HG02970 (cell line): Measurements from ENCODE around the gene NWD2.

Experiments used
- ATAC-seq: cut with Tn5 transposase; IDR thresholded peaks from one replicate; pipeline ENCODE4 v1.9.1; 2021; ENCODE audit warnings: mild to moderate bottlenecking, moderate library complexity, moderate number of reproducible peaks; ENCODE audit not compliant: unreplicated experiment, low FRiP score

Gene NWD2

DNA sequence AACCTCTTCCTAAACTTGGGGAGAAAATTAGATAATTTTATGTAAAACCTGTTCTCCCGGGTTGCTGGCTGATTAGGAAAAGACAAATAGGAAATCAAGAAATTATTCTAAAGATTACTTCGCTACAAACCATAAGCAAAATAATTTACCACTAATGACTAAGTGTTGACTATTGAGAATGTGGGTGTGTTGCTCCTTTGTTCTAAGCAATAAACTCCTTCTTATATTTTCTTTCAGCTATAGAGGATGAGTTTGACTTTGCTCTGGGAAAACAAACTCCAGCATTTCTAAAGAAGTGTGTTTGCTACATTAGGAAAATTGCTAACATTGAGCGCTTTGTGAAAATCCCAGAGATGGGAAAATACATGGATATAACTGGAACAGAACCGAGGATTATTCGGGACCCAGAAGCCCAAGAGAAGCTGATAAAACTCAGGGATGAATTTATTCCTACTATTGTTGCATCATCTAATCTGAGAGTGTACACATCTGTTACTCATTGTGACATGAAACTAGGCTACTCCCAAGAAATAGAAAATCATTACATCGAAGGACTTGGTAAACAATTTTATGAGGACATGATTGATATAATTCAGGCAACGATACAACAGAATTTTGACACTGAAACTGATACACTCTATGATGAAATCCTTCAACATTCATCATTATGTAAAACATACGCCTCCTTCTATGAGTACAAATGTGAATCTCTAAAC lies 194.2 kb downstream of the NWD2 start:
- ATAC-seq = no peak

DNA sequence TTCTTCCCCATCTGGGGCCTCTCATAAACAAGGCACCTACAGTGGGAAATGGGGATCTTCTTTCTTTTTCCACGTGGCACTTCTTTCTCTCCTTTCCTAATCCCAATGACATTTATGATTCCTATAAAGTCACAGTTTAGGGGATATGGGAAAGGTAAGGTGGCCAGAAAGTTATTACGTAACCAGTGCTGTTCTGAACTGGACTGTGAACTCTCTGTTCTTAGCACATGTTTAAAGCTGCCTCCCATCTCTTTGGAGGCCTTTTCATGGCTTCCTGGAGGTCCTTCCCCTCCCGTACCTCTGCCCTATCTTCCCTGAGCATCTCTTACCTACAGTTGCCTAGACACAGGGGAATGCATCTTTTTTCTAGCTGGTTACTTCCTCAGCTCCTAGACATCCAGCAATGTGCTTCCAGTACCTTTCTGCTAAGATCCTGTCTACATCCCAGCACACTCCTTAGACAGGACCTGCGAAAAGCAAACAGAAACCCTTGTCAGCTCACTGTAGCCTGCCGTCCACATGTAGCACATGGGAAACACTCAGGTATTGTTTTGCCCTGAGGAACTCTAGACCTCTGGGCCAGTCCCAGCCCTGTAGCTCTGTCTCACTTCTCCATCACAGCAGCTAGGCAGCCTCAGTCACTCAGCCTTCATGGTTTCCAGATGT lies 195.4 kb downstream of the NWD2 start:
- ATAC-seq = no peak

DNA sequence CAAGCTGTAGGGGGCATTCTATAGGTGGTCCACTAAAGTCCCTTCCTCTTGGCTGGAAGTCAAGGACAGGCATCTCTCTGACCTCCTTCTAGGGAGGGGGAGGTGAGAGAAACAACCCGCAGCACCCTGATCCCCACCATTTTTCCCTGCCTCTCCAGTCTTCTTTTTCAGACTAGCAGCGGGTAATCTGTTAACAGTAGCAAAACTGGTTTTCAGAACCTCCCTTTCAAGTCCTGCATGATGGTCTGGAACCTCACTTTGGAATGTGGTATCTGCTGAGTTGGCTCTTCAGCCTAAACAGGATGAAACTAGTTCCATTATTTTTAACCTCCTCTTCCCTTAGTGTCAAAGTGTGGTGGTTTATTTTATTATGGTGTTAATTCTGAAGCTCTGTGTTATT lies 196.0 kb downstream of the NWD2 start:
- ATAC-seq = no peak

DNA sequence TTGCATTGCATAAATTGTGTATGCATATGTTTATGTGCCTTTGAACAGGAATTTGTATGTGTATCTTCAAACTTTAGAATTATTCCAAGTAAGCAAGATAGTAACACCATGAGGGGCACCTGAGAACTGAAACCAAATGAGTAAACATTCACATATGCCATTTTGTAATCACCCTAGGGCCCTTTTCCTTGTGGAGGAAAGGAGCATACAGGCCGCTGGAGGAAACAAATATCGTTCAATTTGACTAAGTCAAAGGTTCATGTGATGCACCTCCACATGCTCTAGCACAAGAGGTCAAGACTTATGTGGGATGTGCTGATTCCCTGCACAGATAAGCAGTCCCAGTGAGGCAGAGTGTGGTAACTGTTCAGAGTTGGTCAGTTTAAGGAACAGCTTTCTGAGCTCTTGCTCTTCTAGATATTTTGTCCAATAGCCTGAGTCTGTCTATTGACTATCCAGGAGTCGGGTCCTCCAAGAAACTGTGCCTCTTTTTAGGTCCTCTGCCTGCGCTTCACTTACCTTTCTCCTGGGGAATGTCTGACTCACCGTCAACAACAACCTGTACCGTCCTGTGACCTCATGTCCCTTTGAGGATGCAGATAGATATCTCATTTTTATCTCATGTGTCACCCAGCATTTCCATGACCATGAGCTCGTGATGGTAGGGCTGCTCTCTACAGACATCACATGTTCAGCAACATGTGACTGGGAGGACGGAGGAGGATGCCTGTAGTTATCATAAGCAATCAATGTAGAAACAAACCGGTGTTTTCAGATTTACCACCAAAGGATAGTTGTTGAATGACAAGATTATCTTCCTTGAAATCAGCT lies 196.9 kb downstream of the NWD2 start:
- ATAC-seq = no peak

DNA sequence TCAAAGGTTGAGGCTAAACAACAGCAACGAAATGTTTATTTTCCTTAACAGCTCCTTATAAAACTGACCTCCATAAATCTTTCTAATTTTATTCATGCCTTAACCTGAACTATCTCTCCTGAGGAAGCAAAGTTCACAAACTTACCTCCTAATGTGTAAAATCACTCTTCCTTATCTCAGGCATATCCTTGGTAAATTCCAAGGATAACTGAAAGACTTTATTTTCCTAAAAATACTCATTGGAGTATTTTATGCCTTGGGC lies 197.4 kb downstream of the NWD2 start:
- no peak for ATAC-seq

DNA sequence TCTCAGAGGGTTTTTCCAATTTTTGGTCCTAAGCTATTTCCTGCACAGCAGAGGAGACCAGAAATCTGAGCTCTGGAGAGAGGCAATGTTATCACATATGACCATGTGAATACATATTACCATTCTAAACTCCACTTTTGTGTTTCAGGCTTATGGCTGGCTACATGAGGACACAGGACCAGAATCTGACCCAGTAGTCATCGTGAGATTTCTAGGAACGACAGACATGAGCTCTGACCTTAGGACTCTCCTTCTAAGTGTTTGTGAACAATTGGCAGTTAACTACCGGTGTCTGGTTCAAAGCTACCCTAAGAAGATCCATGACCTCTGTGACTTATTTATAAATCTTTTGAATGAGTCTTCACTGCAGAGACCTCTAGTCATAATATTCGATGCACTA lies 198.6 kb downstream of the NWD2 start:
- ATAC-seq = no peak

DNA sequence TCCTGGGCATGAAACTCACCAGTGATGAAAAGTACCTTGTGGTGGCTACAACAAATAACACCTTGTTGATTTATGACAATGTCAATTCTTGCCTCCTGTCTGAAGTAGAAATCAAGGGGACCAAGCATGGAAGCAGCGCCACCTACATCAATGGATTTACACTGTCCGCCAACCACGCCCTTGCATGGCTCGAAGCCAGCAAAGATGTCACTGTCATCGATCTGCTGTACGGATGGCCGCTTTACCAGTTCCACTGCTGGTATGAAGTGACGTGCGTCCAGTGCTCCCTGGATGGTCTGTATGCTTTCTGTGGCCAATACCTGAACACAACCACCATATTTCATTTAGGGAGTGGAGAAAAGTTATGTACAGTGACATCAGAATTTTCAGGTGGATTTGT lies 200.5 kb downstream of the NWD2 start:
- ATAC-seq = no peak

DNA sequence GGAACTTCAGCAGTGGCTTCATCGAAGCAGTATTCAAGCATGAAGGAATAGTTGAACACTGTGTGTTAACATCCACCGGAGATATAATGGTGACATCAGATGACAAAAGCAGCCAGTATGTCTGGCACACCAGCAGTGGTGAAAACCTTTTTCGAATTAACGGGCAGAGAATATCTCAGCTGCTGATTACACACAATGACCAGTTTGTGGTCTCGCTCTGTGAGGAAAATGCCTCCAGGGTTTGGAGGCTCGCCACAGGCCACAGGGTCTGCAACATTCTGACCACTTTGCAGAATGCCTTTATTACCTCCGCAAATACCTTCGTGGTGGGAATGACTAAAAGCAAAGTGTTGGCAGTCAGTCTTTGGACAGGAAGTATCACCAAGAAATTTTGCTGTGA lies 201.5 kb downstream of the NWD2 start:
- ATAC-seq = no peak

DNA sequence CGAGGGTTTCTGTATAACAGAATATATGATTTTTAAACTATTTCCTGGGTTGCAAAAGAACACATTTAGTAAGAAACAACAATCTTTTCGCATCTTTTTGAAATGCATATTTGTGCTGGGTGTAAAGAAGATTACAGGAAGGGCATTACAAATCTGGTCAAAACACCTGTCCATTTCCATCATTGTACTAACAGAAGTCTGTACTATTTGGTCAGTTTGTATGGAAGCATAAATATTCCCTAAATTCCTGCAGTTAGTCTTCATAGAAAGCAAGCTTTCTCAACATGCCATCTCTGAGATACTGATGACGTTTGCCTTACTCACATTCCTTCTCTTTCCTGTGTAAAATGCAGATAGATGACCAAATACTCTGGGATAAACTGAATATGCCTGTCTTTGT lies 203.3 kb downstream of the NWD2 start:
- ATAC-seq = no peak

DNA sequence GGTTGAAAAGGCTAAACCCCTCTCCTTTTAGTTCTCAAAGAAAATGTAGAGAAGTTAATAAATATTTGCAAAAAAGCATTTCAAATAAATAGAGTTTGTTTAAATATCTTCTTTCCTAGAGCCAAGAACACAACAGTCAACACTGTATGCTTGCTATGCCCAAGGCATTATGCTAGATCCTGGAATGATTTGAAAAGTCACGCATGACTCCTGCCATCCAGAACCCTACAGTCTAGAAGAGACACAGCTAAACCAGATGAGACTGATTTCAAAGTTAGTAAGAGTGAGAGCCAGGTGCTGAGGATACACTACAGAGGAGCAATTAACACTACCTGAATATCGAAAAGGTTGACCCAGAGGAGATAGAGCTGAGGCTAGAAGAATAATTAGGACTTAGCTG lies 205.8 kb downstream of the NWD2 start:
- ATAC-seq = no peak

DNA sequence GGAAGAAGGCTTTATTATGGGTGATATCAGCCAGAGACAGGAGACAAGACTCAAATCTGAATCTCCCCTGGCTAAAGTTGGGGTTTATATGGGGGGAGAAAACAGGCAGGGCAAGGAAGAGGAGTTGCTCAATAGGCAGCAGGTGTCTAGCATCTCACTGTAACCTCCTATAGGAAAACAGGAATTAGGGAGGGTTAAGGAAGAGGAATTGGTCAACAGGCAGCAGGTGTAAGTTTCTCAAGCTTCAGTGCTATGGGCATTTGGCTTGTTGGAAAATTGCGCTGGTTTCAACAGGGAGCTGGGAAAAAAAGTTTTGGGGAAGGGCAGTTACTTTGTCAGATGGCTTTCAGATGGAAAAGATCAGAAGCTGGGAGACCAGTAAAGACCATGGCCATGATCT lies 206.4 kb downstream of the NWD2 start:
- no peak for ATAC-seq

DNA sequence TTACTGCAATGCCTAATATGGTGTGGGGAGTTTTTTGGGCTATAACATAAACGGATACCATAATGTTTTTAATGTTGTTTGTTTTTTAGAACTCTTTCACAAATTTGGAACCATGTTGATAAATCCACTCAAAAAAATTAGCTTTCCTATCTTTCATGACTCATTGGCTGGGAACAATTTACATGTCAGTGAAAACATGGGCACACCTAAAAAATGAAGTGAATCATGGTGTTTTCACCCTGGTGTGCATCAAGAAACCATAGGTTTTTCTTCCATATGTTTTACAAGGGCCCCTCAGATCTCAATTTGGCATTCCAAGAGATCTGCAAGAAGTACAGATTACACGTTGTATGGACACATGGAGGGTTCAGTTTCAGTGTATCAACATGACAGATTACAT lies 207.1 kb downstream of the NWD2 start:
- ATAC-seq = no peak

DNA sequence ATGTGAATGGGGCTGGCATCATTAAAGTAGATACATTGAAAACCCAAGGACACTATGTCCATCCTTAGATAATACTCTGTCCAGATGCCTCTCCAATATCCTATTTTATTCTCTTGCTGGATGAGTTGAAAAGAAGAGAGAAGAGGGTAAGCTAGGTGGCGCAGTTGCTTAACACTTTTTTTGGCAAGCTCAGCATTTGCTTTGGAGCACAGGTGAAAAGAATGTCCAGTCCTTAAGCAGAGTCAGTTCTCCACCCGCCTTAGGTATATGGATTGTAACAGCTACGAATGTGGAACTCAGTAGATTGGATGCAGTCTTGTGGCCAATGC lies 208.4 kb downstream of the NWD2 start:
- no peak for ATAC-seq

DNA sequence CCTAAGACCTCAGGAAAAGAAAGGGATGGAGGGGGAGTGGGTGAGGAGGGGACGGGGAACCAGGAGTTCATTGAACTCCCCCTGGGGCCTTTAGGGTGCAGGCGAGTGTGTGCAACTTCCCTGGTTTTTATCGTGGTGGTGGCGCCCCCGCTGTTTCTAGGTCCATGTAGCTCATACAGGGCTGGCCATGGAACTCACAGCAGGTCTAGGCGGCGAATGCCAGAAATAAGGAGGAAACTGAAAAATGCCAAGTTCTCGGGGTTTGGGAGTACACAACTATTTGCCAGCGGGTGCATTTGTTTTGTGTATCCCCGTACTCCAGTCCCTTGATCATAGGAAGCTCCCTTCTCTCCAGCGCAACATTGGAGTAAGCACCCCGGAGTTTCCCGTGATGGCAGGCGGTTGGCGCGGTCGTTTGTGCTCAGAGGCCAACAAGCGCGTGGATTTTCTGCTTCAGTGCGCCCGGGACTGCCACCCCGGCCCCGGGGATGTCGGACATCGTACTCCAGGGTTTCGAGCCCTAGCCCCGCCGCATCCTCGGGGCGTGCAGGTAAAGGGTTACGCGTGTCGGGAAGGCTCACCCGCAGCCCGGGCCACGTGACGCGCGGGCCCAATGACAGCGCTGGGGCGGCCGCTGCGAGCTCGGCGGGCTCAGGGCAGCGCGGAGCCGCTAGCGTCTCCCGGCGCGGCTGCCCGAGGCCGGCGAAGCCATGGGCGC lies 208.9 kb downstream of the NWD2 start:
- ATAC-seq = peak; percentile 72

DNA sequence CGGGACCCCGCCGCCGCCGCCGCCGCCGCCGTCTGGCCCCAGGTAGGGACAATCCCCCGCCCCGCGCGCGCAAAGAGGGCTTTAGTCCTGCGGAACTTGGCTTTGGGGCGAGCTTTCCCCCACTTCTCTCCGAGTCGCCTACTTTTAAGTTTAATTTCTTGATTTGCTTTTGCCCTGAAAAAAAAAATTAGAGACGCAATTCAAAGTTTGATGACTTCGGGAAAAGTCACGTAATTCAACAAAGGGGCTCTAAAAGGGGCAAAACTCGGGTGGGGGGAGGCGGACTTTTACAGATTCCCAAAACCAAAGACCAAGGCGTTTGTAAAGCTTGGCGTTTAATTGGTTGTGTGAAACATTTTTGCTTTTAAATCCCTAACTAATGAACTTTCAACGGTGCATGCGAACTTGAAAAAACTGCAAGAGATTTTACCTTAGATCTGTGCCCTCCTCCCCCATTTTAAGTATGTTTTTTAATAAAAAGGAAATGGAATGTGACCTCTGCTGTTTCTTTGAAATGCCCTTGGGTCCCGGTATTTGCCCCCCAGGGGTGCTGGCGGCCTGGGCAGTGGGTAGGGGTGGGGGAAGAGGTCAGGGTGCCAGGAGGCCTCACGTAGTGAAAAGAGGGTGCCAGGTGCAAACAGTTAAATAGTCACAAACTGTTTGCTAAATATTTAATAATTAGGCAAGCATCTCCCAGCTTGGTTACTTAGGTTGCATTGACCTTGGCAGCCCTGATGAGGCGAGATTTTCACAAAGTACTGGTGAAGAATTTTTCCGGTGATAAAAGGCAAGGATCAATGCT lies 209.7 kb downstream of the NWD2 start:
- ATAC-seq = no peak

DNA sequence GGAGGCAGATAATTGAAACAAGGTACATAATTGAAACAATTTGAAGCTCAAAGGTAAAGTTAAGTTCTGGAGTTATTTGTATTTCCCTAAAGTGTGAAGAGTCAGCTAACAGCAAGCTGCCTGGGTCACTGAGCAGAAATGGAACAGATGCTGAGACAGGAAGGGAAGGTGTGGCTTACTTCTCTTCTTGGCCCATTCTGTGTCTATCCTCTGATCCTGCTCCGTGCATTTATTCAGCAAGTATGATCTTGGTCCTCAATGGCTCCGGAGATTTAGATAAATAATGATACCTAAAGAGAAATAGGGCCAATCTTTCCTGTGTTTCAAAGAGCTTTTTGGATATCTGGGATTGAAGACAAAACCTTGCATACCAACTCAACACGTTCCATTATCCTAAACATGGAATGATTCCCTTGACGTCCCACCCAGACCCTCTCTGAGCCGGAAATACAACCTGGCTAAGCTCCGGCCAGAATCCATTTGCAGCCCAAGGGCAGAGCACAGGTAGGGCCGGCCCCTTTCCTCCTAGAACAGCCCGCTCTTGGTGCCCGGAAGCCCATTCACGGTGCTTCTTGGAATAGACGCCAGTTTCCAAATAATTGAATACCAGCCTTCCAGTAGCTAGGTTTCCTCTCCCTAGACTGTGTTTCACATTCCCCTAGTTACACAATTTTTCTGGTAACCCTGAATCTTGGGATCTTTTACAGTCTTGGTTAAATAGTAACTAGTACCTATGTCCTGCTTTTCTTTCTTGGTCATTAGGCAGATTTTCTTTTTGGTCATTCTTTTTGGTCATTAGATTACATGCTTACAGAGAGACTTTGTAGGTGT lies 211.0 kb downstream of the NWD2 start:
- no peak for ATAC-seq

DNA sequence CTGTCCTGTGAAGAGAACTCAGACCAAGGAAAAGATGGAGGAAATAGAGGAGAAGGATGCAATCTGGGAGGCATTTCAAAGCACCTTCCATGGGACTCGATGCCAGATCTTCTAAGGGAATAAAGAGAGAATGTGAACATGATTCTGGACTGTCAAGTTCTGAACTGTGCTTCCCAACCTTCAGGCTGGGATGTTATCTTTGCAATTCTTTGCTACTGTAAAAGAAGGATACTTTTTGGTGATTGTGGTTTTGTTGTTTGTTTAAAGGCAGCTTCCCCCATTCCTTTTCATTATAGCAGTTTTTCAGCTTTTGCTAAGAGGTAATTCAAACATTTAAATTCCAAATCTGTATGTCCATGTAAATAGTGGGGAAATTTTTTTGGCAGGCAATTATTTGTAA lies 217.3 kb downstream of the NWD2 start:
- ATAC-seq = no peak

DNA sequence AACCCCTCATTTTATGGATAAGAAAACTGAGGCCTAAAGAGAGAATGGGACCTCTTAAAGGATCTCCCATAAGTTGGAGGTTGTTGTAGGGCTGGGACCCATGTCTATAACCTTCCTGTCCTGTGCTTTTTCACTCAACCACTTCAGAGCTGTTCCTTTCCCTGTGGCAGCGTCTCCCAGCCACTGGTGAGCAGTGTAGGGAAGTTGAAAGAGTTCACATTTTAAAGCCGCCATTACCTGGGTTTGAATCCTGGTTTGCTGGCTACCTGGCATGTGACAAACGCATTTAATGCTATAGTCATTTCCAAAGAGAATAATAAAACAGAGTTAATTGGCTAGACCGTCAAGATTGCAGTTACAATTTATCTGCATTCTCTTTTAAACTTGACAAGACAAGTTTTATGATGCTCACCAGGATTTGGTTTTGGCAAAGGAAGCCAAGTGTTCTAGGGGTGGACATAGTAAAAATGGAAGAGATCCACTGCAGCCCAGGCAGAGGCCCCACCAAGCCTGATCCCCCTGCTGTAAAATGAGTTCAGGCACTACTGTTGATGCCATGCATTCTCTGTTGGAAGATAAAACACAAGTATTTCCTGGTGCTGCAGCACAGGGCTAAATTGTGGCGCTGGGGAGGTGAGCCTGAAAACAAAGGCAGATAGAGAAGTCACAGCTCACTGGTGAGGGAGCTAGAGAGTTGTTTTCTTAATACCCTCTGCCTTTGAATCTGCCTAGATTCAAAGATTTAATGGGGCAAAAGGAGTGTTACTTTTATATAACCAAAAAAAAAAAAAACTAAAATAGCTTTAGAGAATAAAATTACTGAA lies 218.7 kb downstream of the NWD2 start:
- ATAC-seq = no peak
